OCI-LY7 (cell line): ENCODE data around the gene SPATA33.

Experiments
- EZH2phosphoT487 ChIP-seq: fragments of 200-600 bp; sonication (generic); IDR thresholded peaks from 2 replicates; pipeline ENCODE4 v1.6.1; 2018; ENCODE audit warnings: low read depth, borderline replicate concordance, mild to moderate bottlenecking, mixed run types, antibody characterized with exemption, low read length, moderate library complexity, mixed read lengths
- TF ChIP-seq, protein P1 (sequence below): fragments of 200-600 bp; sonication (generic); conservative IDR thresholded peaks from 2 replicates; pipeline ENCODE4 v1.5.1; 2014; ENCODE audit warnings: mild to moderate bottlenecking, antibody characterized with exemption, low read length, moderate library complexity, mixed read lengths

DNA sequence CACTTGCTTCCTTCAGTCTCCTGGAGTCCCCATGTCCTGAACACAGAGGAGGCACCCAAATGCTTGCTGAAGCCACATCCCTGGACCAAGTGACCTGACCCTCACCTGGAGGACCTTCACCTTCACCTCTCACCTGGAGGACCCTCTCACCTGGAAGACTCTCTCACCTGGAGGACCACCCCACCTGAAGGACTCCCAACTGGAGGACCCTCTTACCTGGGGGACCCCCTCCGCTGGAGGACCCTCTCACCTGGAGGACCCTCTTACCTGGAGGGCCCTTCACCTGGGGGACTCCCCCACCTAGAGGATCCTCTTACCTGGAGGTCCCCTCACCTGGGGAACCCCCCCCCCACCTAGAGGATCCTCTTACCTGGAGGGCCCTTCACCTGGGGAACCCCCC is 28.3 kb downstream of the SPATA33 start:
- TF ChIP-seq, protein P1, sequence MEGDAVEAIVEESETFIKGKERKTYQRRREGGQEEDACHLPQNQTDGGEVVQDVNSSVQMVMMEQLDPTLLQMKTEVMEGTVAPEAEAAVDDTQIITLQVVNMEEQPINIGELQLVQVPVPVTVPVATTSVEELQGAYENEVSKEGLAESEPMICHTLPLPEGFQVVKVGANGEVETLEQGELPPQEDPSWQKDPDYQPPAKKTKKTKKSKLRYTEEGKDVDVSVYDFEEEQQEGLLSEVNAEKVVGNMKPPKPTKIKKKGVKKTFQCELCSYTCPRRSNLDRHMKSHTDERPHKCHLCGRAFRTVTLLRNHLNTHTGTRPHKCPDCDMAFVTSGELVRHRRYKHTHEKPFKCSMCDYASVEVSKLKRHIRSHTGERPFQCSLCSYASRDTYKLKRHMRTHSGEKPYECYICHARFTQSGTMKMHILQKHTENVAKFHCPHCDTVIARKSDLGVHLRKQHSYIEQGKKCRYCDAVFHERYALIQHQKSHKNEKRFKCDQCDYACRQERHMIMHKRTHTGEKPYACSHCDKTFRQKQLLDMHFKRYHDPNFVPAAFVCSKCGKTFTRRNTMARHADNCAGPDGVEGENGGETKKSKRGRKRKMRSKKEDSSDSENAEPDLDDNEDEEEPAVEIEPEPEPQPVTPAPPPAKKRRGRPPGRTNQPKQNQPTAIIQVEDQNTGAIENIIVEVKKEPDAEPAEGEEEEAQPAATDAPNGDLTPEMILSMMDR = no peak
- no peak for TF ChIP-seq EZH2phosphoT487
